Kidney (tissue), 14 donors: Measurements from ENCODE around the gene TSHR. TPM values are rescaled to one million over a fixed set of nuclear protein-coding genes. Genes with fewer than 3 reads are reported as not detected.

Source experiments
- DNase-seq, 5 donors: peaks; one replicate each; pipeline ENCODE4 v3.0.0-alpha.2; 2013 to 2020
- FAIRE-seq: peaks from 2 replicates; lab custom pipeline; 2012; peaks lifted over from hg19 to GRCh38; lab: Jason Lieb, UNC
- H3K27ac ChIP-seq, 2 donors: one replicate each; pipeline ENCODE4 v1.7.0; 2013; ENCODE audit warnings: low read depth in 2 of 2, low read length in 2 of 2, inconsistent platforms in 1 of 2
- H3K27me3 ChIP-seq: one replicate; pipeline ENCODE4 v1.7.1; 2013; ENCODE audit warnings: low read length, inconsistent platforms; ENCODE audit not compliant: control insufficient read depth, insufficient read depth
- H3K36me3 ChIP-seq, 3 donors: one replicate each; pipeline versions ENCODE4 v1.7.0 to v1.7.1; 2013; ENCODE audit warnings: low read length in 3 of 3, control low read depth in 1 of 3, inconsistent platforms in 1 of 3; ENCODE audit not compliant: insufficient read depth in 3 of 3, control insufficient read depth in 2 of 3
- H3K4me1 ChIP-seq, 3 donors: one replicate each; pipeline versions ENCODE4 v1.7.0 to v1.7.1; 2013; ENCODE audit warnings: low read length in 3 of 3, inconsistent platforms in 1 of 3, low read depth in 1 of 3; ENCODE audit not compliant: control insufficient read depth in 2 of 3, insufficient read depth in 2 of 3
- H3K4me3 ChIP-seq, 3 donors: one replicate each; pipeline versions ENCODE4 v1.7.0 to v1.8.1; 2013; ENCODE audit warnings: low read length in 3 of 3, control low read depth in 1 of 3, inconsistent platforms in 1 of 3
- H3K9ac ChIP-seq, 3 donors: one replicate each; pipeline versions ENCODE4 v1.7.0 to v1.7.1; 2013; ENCODE audit warnings: low read length in 3 of 3, control low read depth in 1 of 3, inconsistent platforms in 1 of 3
- H3K9me3 ChIP-seq, 3 donors: one replicate each; pipeline versions ENCODE4 v1.7.0 to v1.7.1; 2013; ENCODE audit warnings: low read length in 3 of 3, control low read depth in 1 of 3, inconsistent platforms in 1 of 3; ENCODE audit not compliant: control insufficient read depth in 2 of 3, insufficient read depth in 1 of 3
- intact Hi-C: fragments of 100-400 bp; cut with DNase I; formaldehyde crosslinking; loops from one replicate; pipeline ENCODE4 v1.11.1; 2022
- polyA plus RNA-seq: library from polyadenylated mRNA; stranded (reverse); fragments of 350-450 nt; fragmentation: Illumina TruSeq; extraction: RNeasy Lipid Tissue Mini Kit (QIAGEN cat#74804); gene quantifications from one replicate; pipeline ENCODE4 v1.2.3, GENCODE V29; 2014; ENCODE audit warnings: low read depth, low replicate concordance; ENCODE audit not compliant: insufficient read depth
- total RNA-seq: library from RNA; stranded (reverse); fragmentation: NEBNext Ultra II Directional; extraction: Animal tissue kit (Norgen Biotek cat#: 25700); gene quantifications from one replicate; pipeline ENCODE4 v1.2.1, GENCODE V29; 2021
- TF ChIP-seq, protein P1 (sequence below): IDR thresholded peaks from 3 replicates; pipeline ENCODE4 v1.5.1; 2012; ENCODE audit warnings: mild to moderate bottlenecking, moderate library complexity, borderline replicate concordance; ENCODE audit not compliant: insufficient read depth; ENCODE audit errors: extremely low read depth
- donor health status: control.
- donor health status: control.
- donor health status: control.
- donor health status: control.
- donor health status: control.
- donor health status: DM: yes; HTN: yes; CAD: no.
- donor health status: Normal renal cell carcinoma (clear cell type).

The TSHR gene
- total and polyA plus RNA-seq, 2 donors from 2014 or later: 0.98 TPM; not detected in 1

- intact Hi-C loops: no loop called here
Observed at GRCh38 chr14:81087230-81087629, 131.8 kb downstream of the TSHR start.

GRCh38 chr14:81091139-81091538 is 135.7 kb downstream of the TSHR start:
- Histone ChIP-seq H3K27me3 (no peaks in the 10 kb centered on the region), H3K27ac (no peak overlapping the region), H3K4me3 (no peak overlapping the region), H3K36me3 (no peaks in the 10 kb centered on the region), H3K4me1 (no peaks in the 10 kb centered on the region), H3K9me3 (no peaks in the 10 kb centered on the region), H3K9ac (no peak overlapping the region)
- TF ChIP-seq, protein P1, sequence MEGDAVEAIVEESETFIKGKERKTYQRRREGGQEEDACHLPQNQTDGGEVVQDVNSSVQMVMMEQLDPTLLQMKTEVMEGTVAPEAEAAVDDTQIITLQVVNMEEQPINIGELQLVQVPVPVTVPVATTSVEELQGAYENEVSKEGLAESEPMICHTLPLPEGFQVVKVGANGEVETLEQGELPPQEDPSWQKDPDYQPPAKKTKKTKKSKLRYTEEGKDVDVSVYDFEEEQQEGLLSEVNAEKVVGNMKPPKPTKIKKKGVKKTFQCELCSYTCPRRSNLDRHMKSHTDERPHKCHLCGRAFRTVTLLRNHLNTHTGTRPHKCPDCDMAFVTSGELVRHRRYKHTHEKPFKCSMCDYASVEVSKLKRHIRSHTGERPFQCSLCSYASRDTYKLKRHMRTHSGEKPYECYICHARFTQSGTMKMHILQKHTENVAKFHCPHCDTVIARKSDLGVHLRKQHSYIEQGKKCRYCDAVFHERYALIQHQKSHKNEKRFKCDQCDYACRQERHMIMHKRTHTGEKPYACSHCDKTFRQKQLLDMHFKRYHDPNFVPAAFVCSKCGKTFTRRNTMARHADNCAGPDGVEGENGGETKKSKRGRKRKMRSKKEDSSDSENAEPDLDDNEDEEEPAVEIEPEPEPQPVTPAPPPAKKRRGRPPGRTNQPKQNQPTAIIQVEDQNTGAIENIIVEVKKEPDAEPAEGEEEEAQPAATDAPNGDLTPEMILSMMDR: no peak
- intact Hi-C loops: no loop called here
- FAIRE-seq (no peak), DNase-seq (no peak)

More at GRCh38 chr14:81087230-81087629, 131.8 kb downstream of the TSHR start:
- H3K36me3 ChIP-seq: no peaks in the 10 kb centered on the region
- no peak for DNase-seq
- H3K27me3 ChIP-seq: no peaks in the 10 kb centered on the region
- no peaks in the 10 kb centered on the region for H3K9me3 ChIP-seq
- FAIRE-seq: no peak
- no peak overlapping the region for H3K4me3 ChIP-seq
- no peak overlapping the region for H3K9ac ChIP-seq
- H3K4me1 ChIP-seq: no peaks in the 10 kb centered on the region
- TF ChIP-seq, protein P1: no peak
- H3K27ac ChIP-seq: no peak overlapping the region

GRCh38 chr14:81091660-81092059 is 136.2 kb downstream of the TSHR start:
- no peak overlapping the region for H3K27ac ChIP-seq
- H3K4me1 ChIP-seq: no peaks in the 10 kb centered on the region
- no peak overlapping the region for H3K9ac ChIP-seq
- H3K9me3 ChIP-seq: no peaks in the 10 kb centered on the region
- no peak for FAIRE-seq
- no peaks in the 10 kb centered on the region for H3K36me3 ChIP-seq
- no peak for DNase-seq
- intact Hi-C loops: no loop called here
- TF ChIP-seq, protein P1: no peak
- no peak overlapping the region for H3K4me3 ChIP-seq
- no peaks in the 10 kb centered on the region for H3K27me3 ChIP-seq

DNA sequence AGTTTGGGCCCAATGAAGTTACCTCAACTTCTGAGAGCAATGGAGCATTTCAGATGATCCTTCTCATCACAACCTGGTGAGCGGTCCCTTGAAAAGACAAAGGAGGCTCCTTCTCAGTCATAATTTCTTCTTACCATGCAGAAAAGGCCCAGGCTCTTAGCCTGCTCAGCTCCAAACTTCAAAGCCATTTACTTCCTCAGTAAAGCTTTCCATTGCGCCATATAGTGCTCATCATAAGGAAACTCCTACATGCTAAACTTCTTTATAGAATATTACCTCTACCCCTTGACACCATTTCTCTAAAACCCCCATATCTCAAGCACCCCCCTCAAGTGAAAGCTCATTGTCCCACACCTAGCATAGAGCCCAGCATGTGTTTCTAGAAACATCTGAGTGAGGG is 138.2 kb downstream of the TSHR start:
- H3K9me3 ChIP-seq: no peaks in the 10 kb centered on the region
- no peaks in the 10 kb centered on the region for H3K4me1 ChIP-seq
- no peaks in the 10 kb centered on the region for H3K27me3 ChIP-seq
- H3K4me3 ChIP-seq: no peak overlapping the region
- FAIRE-seq (no peak), DNase-seq (no peak)
- no peak overlapping the region for H3K9ac ChIP-seq
- no peak overlapping the region for H3K27ac ChIP-seq
- intact Hi-C loops: no loop called here
- no peaks in the 10 kb centered on the region for H3K36me3 ChIP-seq
- TF ChIP-seq, protein P1: no peak
